Neural cell (in vitro differentiated cells): Measurements from ENCODE around the gene ITGB2.

Source experiments
- CTCF ChIP-seq: fragments of 450-650 bp; IDR thresholded peaks from 2 replicates; pipeline ENCODE4 v1.5.1; 2014; ENCODE audit warnings: antibody characterized with exemption, mild to moderate bottlenecking, moderate library complexity; ENCODE audit not compliant: poor library complexity, severe bottlenecking
- EP300 ChIP-seq: fragments of 450-650 bp; conservative IDR thresholded peaks from 2 replicates; pipeline ENCODE4 v1.6.1; 2014; ENCODE audit warnings: antibody characterized with exemption, mild to moderate bottlenecking, moderate library complexity; ENCODE audit not compliant: poor library complexity, severe bottlenecking
- EZH2 ChIP-seq: fragments of 200-600, 300-800 bp; shearing (Covaris generic), sonication (generic); IDR thresholded peaks from 2 replicates; pipeline ENCODE4 v1.6.1; 2014; ENCODE audit warnings: antibody characterized with exemption, low read length, borderline replicate concordance, mild to moderate bottlenecking; ENCODE audit not compliant: insufficient read depth, poor library complexity, severe bottlenecking
- POLR2AphosphoS5 ChIP-seq: IDR thresholded peaks from 2 replicates; pipeline ENCODE4 v1.6.1; 2012
- RAD21 ChIP-seq: fragments of 450-650 bp; conservative IDR thresholded peaks from 2 replicates; pipeline ENCODE4 v1.6.1; 2014; ENCODE audit warnings: antibody characterized with exemption, mild to moderate bottlenecking, moderate library complexity
- REST ChIP-seq: IDR thresholded peaks from 2 replicates; pipeline ENCODE4 v1.6.1; 2012; ENCODE audit warnings: borderline replicate concordance

- TF ChIP-seq CTCF (no peak), EZH2 (no peak), POLR2AphosphoS5 (no peak), EP300 (no peak), RAD21 (no peak), REST (no peak)
These were observed 14.3 kb upstream of the ITGB2 start for GRCh38 chr21:44934797-44935532.
